HG03457 (cell line): Measurements from ENCODE around the gene HTR3B.
A peak's percentile ranks its signal among the peaks of the same experiment; 100 is the strongest.
"Not testable (repeated sequence)": the region's sequence is repeated elsewhere in the genome, so short reads cannot be mapped to it uniquely, and the experiment has no call there.

Experiments used
- ATAC-seq: cut with Tn5 transposase; IDR thresholded peaks from one replicate; pipeline ENCODE4 v1.9.1; 2021; ENCODE audit warnings: moderate number of reproducible peaks; ENCODE audit not compliant: unreplicated experiment

Gene HTR3B, protein sequence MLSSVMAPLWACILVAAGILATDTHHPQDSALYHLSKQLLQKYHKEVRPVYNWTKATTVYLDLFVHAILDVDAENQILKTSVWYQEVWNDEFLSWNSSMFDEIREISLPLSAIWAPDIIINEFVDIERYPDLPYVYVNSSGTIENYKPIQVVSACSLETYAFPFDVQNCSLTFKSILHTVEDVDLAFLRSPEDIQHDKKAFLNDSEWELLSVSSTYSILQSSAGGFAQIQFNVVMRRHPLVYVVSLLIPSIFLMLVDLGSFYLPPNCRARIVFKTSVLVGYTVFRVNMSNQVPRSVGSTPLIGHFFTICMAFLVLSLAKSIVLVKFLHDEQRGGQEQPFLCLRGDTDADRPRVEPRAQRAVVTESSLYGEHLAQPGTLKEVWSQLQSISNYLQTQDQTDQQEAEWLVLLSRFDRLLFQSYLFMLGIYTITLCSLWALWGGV

GRCh38 chr11:113904379-113905101 lies at the start of gene HTR3B:
Gene HTR3B (plus strand): TSS chr11:113904796. CDS start chr11:113904934, 138 bp downstream.
- ATAC-seq, result no peak

GRCh38 chr11:113855803-113856202 lies 48.8 kb upstream of the HTR3B start:
- no peak for ATAC-seq

GRCh38 chr11:113856966-113857759 lies 47.4 kb upstream of the HTR3B start:
- ATAC-seq, result no peak

DNA sequence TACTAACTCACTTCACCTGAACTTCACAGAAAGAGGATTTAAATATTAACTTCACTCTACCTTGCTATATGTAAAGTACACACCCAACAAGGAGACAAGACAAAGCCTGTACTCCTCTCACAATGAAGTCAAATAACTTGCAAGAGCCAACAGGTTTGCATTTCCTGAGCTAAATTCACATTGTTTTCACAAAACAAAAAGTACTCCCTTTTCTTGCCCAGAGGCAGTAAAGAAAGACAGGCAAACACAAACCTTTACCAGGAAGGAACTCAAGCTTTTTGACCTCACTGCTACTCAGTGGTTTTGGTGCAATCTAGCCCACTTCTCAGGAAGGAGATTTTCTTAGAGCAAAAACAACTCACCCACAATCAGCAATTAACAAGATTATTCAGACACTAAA lies 44.9 kb upstream of the HTR3B start:
- no peak for ATAC-seq

GRCh38 chr11:113862435-113862834 lies 42.2 kb upstream of the HTR3B start:
- ATAC-seq, result no peak

DNA sequence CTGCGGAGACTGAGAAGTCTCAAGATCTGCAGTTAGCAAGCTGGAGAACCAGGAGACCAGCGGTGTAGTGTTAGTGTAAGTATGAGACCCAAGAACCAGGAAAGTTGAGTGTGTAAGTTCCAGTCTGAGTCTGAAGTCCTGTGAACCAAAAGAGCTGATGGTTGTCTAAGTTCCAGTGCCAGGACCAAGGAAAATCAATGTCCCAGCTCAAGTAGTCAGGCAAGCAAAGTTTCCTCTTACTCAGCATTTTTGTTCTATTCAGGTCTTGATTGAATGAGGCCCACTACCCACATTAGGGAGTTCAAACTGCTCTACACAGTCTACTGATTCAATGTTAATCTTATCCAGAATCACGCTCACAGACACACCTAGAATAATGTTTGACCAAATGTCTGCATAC lies 40.2 kb upstream of the HTR3B start:
- no peak for ATAC-seq

DNA sequence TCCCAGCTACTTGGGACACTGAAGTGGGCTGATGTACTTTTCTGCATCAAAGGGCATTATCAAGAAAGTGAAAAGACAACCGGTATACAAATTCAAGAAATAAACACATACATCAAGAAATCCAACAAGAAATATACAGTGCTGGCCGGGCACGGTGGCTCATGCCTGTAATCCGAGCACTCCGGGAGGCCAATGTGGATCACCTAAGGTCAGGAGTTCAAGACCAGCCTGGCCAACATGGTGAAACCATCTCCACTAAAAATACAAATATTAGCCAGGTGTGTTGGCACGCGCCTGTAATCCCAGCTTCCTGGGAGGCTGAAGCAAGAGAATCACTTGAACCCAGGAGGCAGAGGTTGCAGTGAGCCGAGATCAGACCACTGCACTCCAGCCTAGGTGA lies 38.7 kb upstream of the HTR3B start:
- no peak for ATAC-seq

DNA sequence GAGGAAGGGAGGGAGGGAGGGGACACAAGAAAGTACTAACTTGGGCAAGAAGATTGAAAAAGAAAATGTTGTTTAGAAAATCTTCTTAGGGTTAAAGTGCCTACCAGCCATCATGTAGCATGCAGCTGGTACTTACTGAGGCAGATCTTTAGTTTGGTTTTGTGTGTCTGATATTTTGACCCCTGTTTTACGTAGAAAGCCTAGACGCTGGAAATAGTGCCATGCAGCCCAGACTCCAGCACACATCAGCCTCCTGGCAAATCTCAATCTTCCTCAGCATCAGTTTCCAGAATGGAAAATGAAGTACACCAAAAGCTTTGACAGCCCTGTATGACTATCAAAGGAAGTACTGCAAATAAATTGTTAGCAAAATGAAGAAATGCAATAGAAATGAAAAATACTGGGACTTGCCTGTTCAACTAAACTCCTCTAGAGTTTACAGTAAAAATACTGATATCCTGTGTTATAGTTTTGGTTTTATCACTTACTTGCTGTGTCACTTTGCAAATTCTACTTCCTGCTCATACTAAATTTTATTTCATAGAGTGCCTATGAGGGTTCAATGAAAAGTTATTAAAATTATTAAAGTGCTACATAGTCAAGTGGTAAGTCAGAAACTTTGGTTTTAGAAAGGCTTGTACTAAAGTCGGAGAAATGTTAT lies 36.6 kb upstream of the HTR3B start:
- ATAC-seq, result no peak

GRCh38 chr11:113871336-113871735 lies 33.3 kb upstream of the HTR3B start:
- no peak for ATAC-seq

GRCh38 chr11:113873236-113873626 lies 31.4 kb upstream of the HTR3B start:
- ATAC-seq, result no peak

DNA sequence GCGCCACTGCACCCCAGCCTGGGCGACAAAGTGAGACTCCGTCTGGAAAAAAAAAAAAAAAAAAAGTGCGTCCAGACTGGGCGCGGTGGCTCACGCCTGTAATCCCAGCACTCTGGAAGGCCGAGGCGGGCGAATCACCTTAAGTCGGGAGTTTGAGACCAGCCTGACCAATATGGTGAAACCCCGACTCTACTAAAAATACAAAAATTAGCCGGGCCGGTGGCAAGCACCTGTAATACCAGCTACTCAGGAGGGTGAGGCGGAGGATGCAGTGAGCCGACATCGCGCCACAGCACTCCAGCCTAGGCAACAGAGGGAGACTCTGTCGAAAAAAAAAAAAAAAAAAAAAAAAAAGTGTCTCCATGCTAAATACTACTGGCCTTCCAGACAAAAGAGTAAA lies 30.5 kb upstream of the HTR3B start:
- ATAC-seq, result no peak

- peak; percentile 18 for ATAC-seq
These were observed 29.9 kb upstream of the HTR3B start for GRCh38 chr11:113874581-113875233.

GRCh38 chr11:113875234-113876073 lies 29.1 kb upstream of the HTR3B start, which contains the start of gene USP28:
Gene USP28 (minus strand): TSS chr11:113875572. CDS start chr11:113875501, 71 bp downstream.
- ATAC-seq, result peak; percentile 90

GRCh38 chr11:113876074-113876797 lies 28.4 kb upstream of the HTR3B start:
- ATAC-seq, result no peak

GRCh38 chr11:113876798-113877669 lies 27.6 kb upstream of the HTR3B start:
- ATAC-seq, result no peak

DNA sequence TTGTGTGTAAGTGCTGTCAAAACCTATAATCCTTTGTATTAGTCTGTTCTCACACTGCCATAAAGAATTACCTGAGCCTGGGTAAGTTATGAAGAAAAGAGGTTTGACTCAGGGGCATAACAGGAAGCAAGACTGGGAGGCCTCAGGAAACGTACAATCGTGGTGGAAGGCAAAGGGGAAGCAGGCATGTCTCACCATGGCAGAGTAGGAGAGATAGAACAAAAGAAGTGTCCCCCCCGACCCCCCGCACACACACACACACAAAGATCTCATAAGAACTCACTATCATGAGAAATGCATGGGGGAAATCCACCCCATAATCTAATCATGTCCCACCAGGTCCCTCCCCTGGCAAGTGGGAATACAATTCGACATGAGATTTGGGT lies 26.9 kb upstream of the HTR3B start:
- no peak for ATAC-seq

DNA sequence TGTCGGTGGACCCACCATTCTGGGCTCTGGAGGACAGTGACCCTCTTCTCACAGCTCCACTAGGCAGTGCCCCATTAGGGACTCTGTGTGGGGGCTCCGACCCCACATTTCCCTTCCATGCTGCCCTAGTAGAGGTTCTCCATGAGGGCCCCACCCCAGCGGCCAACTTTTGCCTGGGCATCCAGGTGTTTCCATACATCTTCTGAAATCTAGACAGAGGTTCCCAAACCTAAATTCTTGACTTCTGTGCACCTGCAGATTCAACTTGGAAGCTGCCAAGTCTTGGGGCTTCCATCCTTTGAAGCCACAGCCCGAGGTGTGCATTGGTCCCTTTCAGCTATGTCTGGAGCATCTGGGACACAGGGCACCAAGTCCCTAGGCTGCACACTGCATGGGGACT lies 25.1 kb upstream of the HTR3B start:
- not testable (repeated sequence) for ATAC-seq

DNA sequence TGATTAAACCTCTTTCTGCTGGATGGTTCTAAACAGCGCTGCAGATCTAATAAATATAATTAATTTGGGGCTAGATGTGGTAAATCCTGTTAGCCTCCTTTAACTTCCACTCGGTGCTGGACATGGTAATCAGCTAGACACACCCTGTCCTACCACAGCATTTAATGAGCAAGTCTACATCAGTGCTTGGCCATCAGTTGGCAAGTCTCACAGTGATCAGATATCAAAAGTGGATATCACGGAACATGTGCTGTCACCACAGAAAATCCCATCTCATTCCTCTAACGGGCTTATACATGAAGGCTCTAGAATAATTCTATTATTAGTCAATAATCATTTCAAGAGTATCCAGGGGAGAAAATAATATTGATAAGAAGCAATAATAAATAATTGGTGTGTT lies 23.6 kb upstream of the HTR3B start:
- no peak for ATAC-seq
